Gastroesophageal sphincter (tissue), 4 donors: Measurements from ENCODE around the gene ARHGAP6. TPM values are rescaled to one million over a fixed set of nuclear protein-coding genes. Genes with fewer than 3 reads are reported as not detected.

Experiments used
- ATAC-seq: fragments of 150-250 bp; one replicate; pipeline ENCODE4 v1.9.1; 2016; ENCODE audit warnings: mild to moderate bottlenecking, moderate library complexity
- H3K27ac ChIP-seq, 4 donors: fragments of 200-600 bp; sonication (generic) in 3 of 4; 1 replicate in 3 of 4; 2 replicates in 1 of 4; pipeline ENCODE4 v1.5.1; 2016 to 2019
- H3K27me3 ChIP-seq: fragments of 200-600 bp; sonication (generic); one replicate; pipeline ENCODE4 v1.5.1; 2019
- H3K36me3 ChIP-seq, 2 donors: fragments of 200-600 bp; sonication (generic); one replicate each; pipeline ENCODE4 v1.5.1; 2019; ENCODE audit warnings: control low read depth in 1 of 2
- H3K4me1 ChIP-seq, 3 donors: fragments of 200-600 bp; sonication (generic); 1 replicate in 2 of 3; 2 replicates in 1 of 3; pipeline ENCODE4 v1.5.1; 2016 to 2019; ENCODE audit warnings: control low read depth in 2 of 3
- H3K4me3 ChIP-seq, 2 donors: fragments of 200-600 bp; sonication (generic); one replicate each; pipeline ENCODE4 v1.5.1; 2019; ENCODE audit warnings: mild to moderate bottlenecking in 1 of 2, moderate library complexity in 1 of 2
- H3K9me3 ChIP-seq, 3 donors: fragments of 200-600 bp; sonication (generic); one replicate each; pipeline ENCODE4 v1.5.1; 2017 to 2019; ENCODE audit warnings: control low read depth in 2 of 3
- CTCF ChIP-seq, 4 experiments: fragments of 200-600 bp in 2 of 4; fragments of 450-650 bp in 2 of 4; sonication (generic) in 1 of 4; IDR thresholded peaks; one replicate each; pipeline ENCODE4 v1.5.1; 2017 to 2019; ENCODE audit warnings: antibody characterized with exemption in 4 of 4, mild to moderate bottlenecking in 2 of 4, moderate library complexity in 2 of 4
- EP300 ChIP-seq: sonication (generic); formaldehyde crosslinking; IDR thresholded peaks from one replicate; pipeline ENCODE4 v1.6.1; 2017; ENCODE audit warnings: antibody characterized with exemption, mild to moderate bottlenecking
- POLR2A ChIP-seq, 2 donors: fragments of 450-650 bp; IDR thresholded peaks; one replicate each; pipeline ENCODE4 v1.6.1; 2017; ENCODE audit warnings: antibody characterized with exemption in 2 of 2, mild to moderate bottlenecking in 2 of 2, moderate library complexity in 1 of 2
- POLR2AphosphoS5 ChIP-seq: sonication (generic); formaldehyde crosslinking; IDR thresholded peaks from one replicate; pipeline ENCODE4 v1.6.1; 2017; ENCODE audit warnings: antibody characterized with exemption
- WGBS, 2 donors: methylation state at CpG; one replicate each; pipeline ENCODE4 v1.1.5; 2018; ENCODE audit warnings: low coverage in 1 of 2; 5-methylcytosine and 5-hydroxymethylcytosine counted together
- total RNA-seq, 4 donors: library from RNA; depleted of rRNA; stranded (reverse); fragments of >200 nt; gene quantifications; one replicate each; pipeline ENCODE4 v1.1.0, GENCODE V29; 2016

The ARHGAP6 gene
- total RNA-seq, 4 donors from 2014 or later, result 25.2 to 35.1 (median 31.8) TPM

GRCh38 chrX:11449613-11450012 is 216.1 kb downstream of the ARHGAP6 start:
- TF ChIP-seq CTCF (IDR thresholded peaks at IDR 0.05), result no peak
- no peak for TF ChIP-seq POLR2AphosphoS5
- TF ChIP-seq POLR2A (IDR thresholded peaks at IDR 0.05), result no peak
- TF ChIP-seq EP300, result no peak
- Histone ChIP-seq H3K27ac (peak overlapping the region in 2 of 4 donors; percentile 7 to 31), H3K9me3 (no peaks in the 10 kb centered on the region), H3K4me1 (peaks cover 0 to 40% (median 0%) of the 10 kb centered on the region in 3 donors), H3K4me3 (no peak overlapping the region), H3K27me3 (no peaks in the 10 kb centered on the region), H3K36me3 (no peaks in the 10 kb centered on the region)
- WGBS, 2 donors, result 40 to 93% methylated on average over 2 of the region's 2 CpGs
- no peak for ATAC-seq

GRCh38 chrX:11447418-11447817 is 218.3 kb downstream of the ARHGAP6 start:
- Histone ChIP-seq H3K36me3 (no peaks in the 10 kb centered on the region), H3K4me1 (peaks cover 0 to 35% (median 0%) of the 10 kb centered on the region in 3 donors), H3K27me3 (no peaks in the 10 kb centered on the region), H3K4me3 (no peak overlapping the region), H3K9me3 (no peaks in the 10 kb centered on the region), H3K27ac (peak overlapping the region in 3 of 4 donors; percentile 68 to 76 (median 73))
- 45% methylated on average over 1 of the region's 1 CpG; no CpG with 5 or more reads in 1 of the 2 donors for WGBS, 2 donors
- no peak for TF ChIP-seq CTCF (IDR thresholded peaks at IDR 0.05)
- TF ChIP-seq POLR2AphosphoS5, result no peak
- no peak for TF ChIP-seq POLR2A (IDR thresholded peaks at IDR 0.05)
- TF ChIP-seq EP300, result no peak
- ATAC-seq, result no peak

GRCh38 chrX:11446949-11447348 is 218.8 kb downstream of the ARHGAP6 start:
- 38 to 60% methylated on average over 1 to 4 of the region's 4 CpGs for WGBS, 2 donors
- ATAC-seq, result no peak
- Histone ChIP-seq H3K9me3 (no peaks in the 10 kb centered on the region), H3K4me3 (no peak overlapping the region), H3K36me3 (no peaks in the 10 kb centered on the region), H3K4me1 (peaks cover 0 to 31% (median 0%) of the 10 kb centered on the region in 3 donors), H3K27ac (peak overlapping the region; percentile 67 to 76 (median 70)), H3K27me3 (no peaks in the 10 kb centered on the region)
- TF ChIP-seq POLR2A (IDR thresholded peaks at IDR 0.05) (no peak), CTCF (IDR thresholded peaks at IDR 0.05) (no peak)

GRCh38 chrX:11446336-11446735 is 219.4 kb downstream of the ARHGAP6 start:
- H3K9me3 ChIP-seq, result no peaks in the 10 kb centered on the region
- TF ChIP-seq EP300 (no peak), POLR2AphosphoS5 (peak; percentile 47), CTCF (IDR thresholded peaks at IDR 0.05) (no peak), POLR2A (IDR thresholded peaks at IDR 0.05) (no peak)
- peak overlapping the region; percentile 67 to 76 (median 70) for H3K27ac ChIP-seq
- H3K36me3 ChIP-seq, result no peaks in the 10 kb centered on the region
- H3K4me3 ChIP-seq, result no peak overlapping the region
- peaks cover 0 to 31% (median 0%) of the 10 kb centered on the region in 3 donors for H3K4me1 ChIP-seq
- H3K27me3 ChIP-seq, result no peaks in the 10 kb centered on the region
- WGBS, 2 donors, result 26% methylated on average over 2 of the region's 2 CpGs; no CpG with 5 or more reads in 1 of the 2 donors
- ATAC-seq, result peak; percentile 76

- no peak overlapping the region for H3K4me3 ChIP-seq
- no peak for ATAC-seq
- H3K27me3 ChIP-seq, result no peaks in the 10 kb centered on the region
- TF ChIP-seq EP300, result no peak
- no peak for TF ChIP-seq POLR2AphosphoS5
- TF ChIP-seq POLR2A (IDR thresholded peaks at IDR 0.05), result no peak
- H3K4me1 ChIP-seq, result peaks cover 0 to 31% (median 0%) of the 10 kb centered on the region in 3 donors
- no peaks in the 10 kb centered on the region for H3K36me3 ChIP-seq
- no peaks in the 10 kb centered on the region for H3K9me3 ChIP-seq
- WGBS, 2 donors, result no CpG with 5 or more reads among the region's 2 CpGs
- H3K27ac ChIP-seq, result peak overlapping the region; percentile 35 to 76 (median 70)
Measured at GRCh38 chrX:11445540-11445939, 220.2 kb downstream of the ARHGAP6 start.
